Vagina (tissue), 2 donors: ENCODE data around the gene N4BP2. TPM values are rescaled to one million over a fixed set of nuclear protein-coding genes. Genes with fewer than 3 reads are reported as not detected.

Experiments
- DNase-seq, 2 donors: peaks; one replicate each; pipeline ENCODE4 v3.0.0-alpha.2; 2017; ENCODE audit errors: extremely low spot score in 2 of 2
- H3K27ac ChIP-seq: fragments of 200-600 bp; sonication (generic); one replicate; pipeline ENCODE4 v1.5.1; 2019
- H3K27me3 ChIP-seq: fragments of 200-600 bp; sonication (generic); one replicate; pipeline ENCODE4 v1.5.1; 2019
- H3K36me3 ChIP-seq, 2 donors: fragments of 200-600 bp; sonication (generic); one replicate each; pipeline ENCODE4 v1.5.1; 2017 to 2019
- H3K4me1 ChIP-seq: fragments of 200-600 bp; sonication (generic); one replicate; pipeline ENCODE4 v1.5.1; 2019
- H3K4me3 ChIP-seq, 2 donors: fragments of 200-600 bp; sonication (generic); 1 replicate in 1 of 2; 2 replicates in 1 of 2; pipeline ENCODE4 v1.5.1; 2016 to 2019
- H3K9me3 ChIP-seq: fragments of 200-600 bp; sonication (generic); one replicate; pipeline ENCODE4 v1.5.1; 2019
- POLR2A ChIP-seq, 2 donors: fragments of 450-650 bp; IDR thresholded peaks; one replicate each; pipeline ENCODE4 v1.6.1; 2017; ENCODE audit warnings: antibody characterized with exemption in 2 of 2, mild to moderate bottlenecking in 2 of 2, moderate library complexity in 2 of 2
- POLR2AphosphoS5 ChIP-seq, 2 donors: sonication (generic); formaldehyde crosslinking; IDR thresholded peaks; one replicate each; pipeline ENCODE4 v1.9.0; 2017; ENCODE audit warnings: antibody characterized with exemption in 2 of 2, mild to moderate bottlenecking in 2 of 2, low read depth in 1 of 2; ENCODE audit not compliant: insufficient read depth in 1 of 2
- intact Hi-C: fragments of 100-400 bp; cut with DNase I; formaldehyde crosslinking; loops from one replicate; pipeline ENCODE4 v1.15.1; 2023
- total RNA-seq: library from RNA; depleted of rRNA; stranded (reverse); fragments of >200 nt; gene quantifications from one replicate; pipeline ENCODE4 v1.2.3, GENCODE V29; 2016
- TF ChIP-seq, protein P1 (sequence below), 3 experiments: fragments of 450-650 bp in 2 of 3; fragments of 200-600 bp in 1 of 3; sonication (generic) in 1 of 3; IDR thresholded peaks; one replicate each; pipeline ENCODE4 v1.5.1; 2017 to 2019; ENCODE audit warnings: antibody characterized with exemption in 3 of 3, mild to moderate bottlenecking in 2 of 3, moderate library complexity in 2 of 3

The N4BP2 gene
- total RNA-seq, 1 donor from 2014 or later, result 7.4 TPM

- DNase-seq, result no peak
- intact Hi-C loops, result loop anchor here (5.0 to 10.0 kb wide), 2 partner anchors 257 to 356 kb away; no protein-coding TSS in a partner anchor
- no peaks in the 10 kb centered on the region for H3K36me3 ChIP-seq
- TF ChIP-seq POLR2AphosphoS5 (IDR thresholded peaks at IDR 0.05; ENCODE audit: insufficient read depth in 1 of 2, low read depth in 1 of 2) (peak in 1 of 2 donors; percentile 5), POLR2A (IDR thresholded peaks at IDR 0.05) (no peak)
- TF ChIP-seq, protein P1, sequence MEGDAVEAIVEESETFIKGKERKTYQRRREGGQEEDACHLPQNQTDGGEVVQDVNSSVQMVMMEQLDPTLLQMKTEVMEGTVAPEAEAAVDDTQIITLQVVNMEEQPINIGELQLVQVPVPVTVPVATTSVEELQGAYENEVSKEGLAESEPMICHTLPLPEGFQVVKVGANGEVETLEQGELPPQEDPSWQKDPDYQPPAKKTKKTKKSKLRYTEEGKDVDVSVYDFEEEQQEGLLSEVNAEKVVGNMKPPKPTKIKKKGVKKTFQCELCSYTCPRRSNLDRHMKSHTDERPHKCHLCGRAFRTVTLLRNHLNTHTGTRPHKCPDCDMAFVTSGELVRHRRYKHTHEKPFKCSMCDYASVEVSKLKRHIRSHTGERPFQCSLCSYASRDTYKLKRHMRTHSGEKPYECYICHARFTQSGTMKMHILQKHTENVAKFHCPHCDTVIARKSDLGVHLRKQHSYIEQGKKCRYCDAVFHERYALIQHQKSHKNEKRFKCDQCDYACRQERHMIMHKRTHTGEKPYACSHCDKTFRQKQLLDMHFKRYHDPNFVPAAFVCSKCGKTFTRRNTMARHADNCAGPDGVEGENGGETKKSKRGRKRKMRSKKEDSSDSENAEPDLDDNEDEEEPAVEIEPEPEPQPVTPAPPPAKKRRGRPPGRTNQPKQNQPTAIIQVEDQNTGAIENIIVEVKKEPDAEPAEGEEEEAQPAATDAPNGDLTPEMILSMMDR (IDR thresholded peaks at IDR 0.05), result no peak
- H3K4me3 ChIP-seq, result peak overlapping the region; percentile 90 to 93
- H3K27me3 ChIP-seq, result no peaks in the 10 kb centered on the region
- peaks cover 29% of the 10 kb centered on the region for H3K4me1 ChIP-seq
- peak overlapping the region; percentile 100 for H3K27ac ChIP-seq
- no peaks in the 10 kb centered on the region for H3K9me3 ChIP-seq
Observed at GRCh38 chr4:40058121-40058520, 1.5 kb downstream of the N4BP2 start.

- intact Hi-C loops, result loop anchor here (5.0 to 10.0 kb wide), 2 partner anchors 256 to 357 kb away; no protein-coding TSS in a partner anchor
- Histone ChIP-seq H3K4me3 (peak overlapping the region in 1 of 2 donors; percentile 93), H3K9me3 (no peaks in the 10 kb centered on the region), H3K27me3 (no peaks in the 10 kb centered on the region), H3K36me3 (no peaks in the 10 kb centered on the region), H3K27ac (peak overlapping the region; percentile 100), H3K4me1 (peaks cover 29% of the 10 kb centered on the region)
- no peak for DNase-seq
- TF ChIP-seq POLR2AphosphoS5 (IDR thresholded peaks at IDR 0.05; ENCODE audit: insufficient read depth in 1 of 2, low read depth in 1 of 2) (no peak), POLR2A (IDR thresholded peaks at IDR 0.05) (no peak)
- TF ChIP-seq, protein P1 (IDR thresholded peaks at IDR 0.05), result no peak
Observed at GRCh38 chr4:40058854-40059253, 2.2 kb downstream of the N4BP2 start.

- Histone ChIP-seq H3K36me3 (no peaks in the 10 kb centered on the region), H3K27me3 (no peaks in the 10 kb centered on the region), H3K4me3 (no peak overlapping the region), H3K9me3 (no peaks in the 10 kb centered on the region), H3K4me1 (peaks cover 24% of the 10 kb centered on the region), H3K27ac (no peak overlapping the region)
- DNase-seq, result no peak
- no peak for TF ChIP-seq POLR2A (IDR thresholded peaks at IDR 0.05)
- TF ChIP-seq, protein P1 (IDR thresholded peaks at IDR 0.05), result no peak
- no peak for TF ChIP-seq POLR2AphosphoS5 (IDR thresholded peaks at IDR 0.05; ENCODE audit: insufficient read depth in 1 of 2, low read depth in 1 of 2)
- intact Hi-C loops, result loop anchor here (5.0 to 10.0 kb wide), 2 partner anchors 255 to 357 kb away; no protein-coding TSS in a partner anchor
Observed at GRCh38 chr4:40059362-40059761, 2.7 kb downstream of the N4BP2 start.

- intact Hi-C loops, result no loop called here
- Histone ChIP-seq H3K27me3 (no peaks in the 10 kb centered on the region), H3K27ac (no peak overlapping the region), H3K36me3 (no peaks in the 10 kb centered on the region), H3K9me3 (no peaks in the 10 kb centered on the region), H3K4me3 (no peak overlapping the region), H3K4me1 (no peaks in the 10 kb centered on the region)
- no peak for TF ChIP-seq POLR2A (IDR thresholded peaks at IDR 0.05)
- no peak for TF ChIP-seq POLR2AphosphoS5 (IDR thresholded peaks at IDR 0.05; ENCODE audit: insufficient read depth in 1 of 2, low read depth in 1 of 2)
- TF ChIP-seq, protein P1 (IDR thresholded peaks at IDR 0.05), result no peak
- no peak for DNase-seq
Observed at GRCh38 chr4:40065010-40065409, 8.4 kb downstream of the N4BP2 start.

GRCh38 chr4:40066651-40067050 lies 10.0 kb downstream of the N4BP2 start:
- Histone ChIP-seq H3K36me3 (no peaks in the 10 kb centered on the region), H3K27me3 (no peaks in the 10 kb centered on the region), H3K4me3 (no peak overlapping the region), H3K27ac (no peak overlapping the region), H3K9me3 (no peaks in the 10 kb centered on the region), H3K4me1 (no peaks in the 10 kb centered on the region)
- no peak for DNase-seq
- TF ChIP-seq, protein P1 (IDR thresholded peaks at IDR 0.05), result no peak
- no peak for TF ChIP-seq POLR2AphosphoS5 (IDR thresholded peaks at IDR 0.05; ENCODE audit: insufficient read depth in 1 of 2, low read depth in 1 of 2)
- TF ChIP-seq POLR2A (IDR thresholded peaks at IDR 0.05), result no peak
- intact Hi-C loops, result no loop called here
